SU-DHL-6 (cell line): ENCODE measurements around the gene BAD.

ENCODE experiments used
- H2AFZ ChIP-seq: fragments of 200-600 bp; sonication (generic); 2 replicates; pipeline ENCODE4 v1.6.1; 2014; ENCODE audit warnings: low read depth, mild to moderate bottlenecking, moderate library complexity, mixed read lengths, antibody characterized with exemption, low read length; ENCODE audit not compliant: severe bottlenecking
- H3F3A ChIP-seq: fragments of 200-600 bp; shearing (Covaris generic); 2 replicates; pipeline ENCODE4 v1.6.0; 2016; ENCODE audit warnings: antibody characterized with exemption, mild to moderate bottlenecking; ENCODE audit not compliant: insufficient read depth
- H3K27ac ChIP-seq: fragments of 200-600 bp; sonication (generic); 2 replicates; pipeline ENCODE4 v1.5.1; 2016; ENCODE audit warnings: low read depth, mild to moderate bottlenecking, low read length, moderate library complexity, mixed read lengths
- H3K27me3 ChIP-seq: fragments of 200-600 bp; sonication (generic), shearing (Covaris generic); 2 replicates; pipeline ENCODE4 v1.6.0; 2014; ENCODE audit warnings: mild to moderate bottlenecking, low read length
- H3K36me3 ChIP-seq: fragments of 200-600 bp; sonication (generic); 2 replicates; pipeline ENCODE4 v1.6.1; 2014; ENCODE audit warnings: mild to moderate bottlenecking, low read length, mixed read lengths
- H3K4me2 ChIP-seq: fragments of 300-600, 200-600 bp; shearing (Covaris generic), sonication (generic); 2 replicates; pipeline ENCODE4 v1.6.0; 2014; ENCODE audit warnings: low read length, low read depth, mild to moderate bottlenecking; ENCODE audit not compliant: poor library complexity, severe bottlenecking
- H3K4me3 ChIP-seq: fragments of 200-600 bp; sonication (generic); 2 replicates; pipeline ENCODE4 v1.5.1; 2014; ENCODE audit warnings: antibody characterized with exemption, low read length, mild to moderate bottlenecking, mixed read lengths; ENCODE audit not compliant: insufficient read depth, poor library complexity, severe bottlenecking
- H3K79me2 ChIP-seq: fragments of 200-600 bp; sonication (generic); 2 replicates; pipeline ENCODE4 v1.6.1; 2014; ENCODE audit warnings: mild to moderate bottlenecking, low read length, moderate library complexity; ENCODE audit not compliant: insufficient read depth
- H3K9ac ChIP-seq: fragments of 200-600 bp; sonication (generic); 2 replicates; pipeline ENCODE4 v1.7.0; 2014; ENCODE audit warnings: mild to moderate bottlenecking, low read length
- H3K9me2 ChIP-seq: fragments of 200-600 bp; sonication (generic); replicated peaks from 2 replicates; pipeline ENCODE4 v1.6.1; 2014; ENCODE audit warnings: low read length; ENCODE audit not compliant: insufficient read depth
- H3K9me3 ChIP-seq: fragments of 200-600 bp; sonication (generic); 2 replicates; pipeline ENCODE4 v1.6.1; 2014; ENCODE audit warnings: low read length, mixed read lengths; ENCODE audit not compliant: insufficient read depth
- H4K20me1 ChIP-seq: fragments of 200-600 bp; sonication (generic); 2 replicates; pipeline ENCODE4 v1.6.1; 2014; ENCODE audit warnings: low read depth, mild to moderate bottlenecking, antibody characterized with exemption, low read length, moderate library complexity, mixed read lengths
- EZH2phosphoT487 ChIP-seq: fragments of 200-600 bp; sonication (generic), shearing (Covaris generic); conservative IDR thresholded peaks from 2 replicates; pipeline ENCODE4 v1.6.1; 2018; ENCODE audit warnings: mild to moderate bottlenecking, antibody characterized with exemption, low read length, moderate library complexity, mixed read lengths
- TF ChIP-seq, protein P1 (sequence below): fragments of 200-600 bp; sonication (generic); IDR thresholded peaks from one replicate; pipeline ENCODE4 v1.5.1; 2017; ENCODE audit warnings: antibody characterized with exemption, mild to moderate bottlenecking, low read length, moderate library complexity; ENCODE audit not compliant: insufficient read depth, poor library complexity, severe bottlenecking

Gene BAD

DNA sequence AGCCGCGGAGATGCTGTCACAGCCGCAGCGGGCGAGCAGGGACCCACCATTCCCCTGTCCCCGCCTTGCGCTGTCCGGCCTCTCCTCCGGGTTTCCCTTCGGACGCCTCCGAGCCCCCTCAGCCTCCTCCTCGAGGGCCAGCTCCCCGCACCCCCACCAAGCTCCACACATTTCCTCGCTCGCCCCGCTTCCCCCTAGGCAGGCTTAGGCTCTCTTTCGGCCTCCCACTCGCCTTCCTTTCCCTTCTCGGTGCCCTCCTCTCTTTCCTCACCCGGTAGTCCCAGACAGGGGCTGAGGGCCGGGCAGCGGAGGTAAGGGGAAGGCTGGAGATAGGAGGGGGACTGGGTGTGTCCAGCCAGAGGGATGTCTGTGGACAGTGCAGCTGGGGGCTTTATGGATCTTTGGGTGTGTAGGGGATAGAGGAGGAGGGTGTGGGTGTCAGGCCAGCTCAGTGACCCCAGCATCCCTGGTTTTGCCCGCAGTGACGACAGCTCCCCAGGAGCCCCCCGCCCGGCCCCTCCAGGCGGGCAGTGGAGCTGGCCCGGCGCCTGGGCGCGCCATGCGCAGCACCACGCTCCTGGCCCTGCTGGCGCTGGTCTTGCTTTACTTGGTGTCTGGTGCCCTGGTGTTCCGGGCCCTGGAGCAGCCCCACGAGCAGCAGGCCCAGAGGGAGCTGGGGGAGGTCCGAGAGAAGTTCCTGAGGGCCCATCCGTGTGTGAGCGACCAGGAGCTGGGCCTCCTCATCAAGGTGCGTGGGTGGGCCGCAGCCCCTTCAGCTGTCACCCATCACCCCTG is 8.2 kb upstream of the BAD start:
- Histone ChIP-seq H3K27ac (no peak overlapping the region), H3K4me3 (no peak overlapping the region), H3F3A (no peaks in the 10 kb centered on the region), H4K20me1 (no peaks in the 10 kb centered on the region), H3K79me2 (no peaks in the 10 kb centered on the region), H3K36me3 (no peaks in the 10 kb centered on the region), H3K27me3 (no peaks in the 10 kb centered on the region), H2AFZ (no peak overlapping the region), H3K9me3 (no peaks in the 10 kb centered on the region), H3K9ac (no peak overlapping the region), H3K9me2 (no peaks in the 10 kb centered on the region), H3K4me2 (no peak overlapping the region)
- TF ChIP-seq, protein P1, sequence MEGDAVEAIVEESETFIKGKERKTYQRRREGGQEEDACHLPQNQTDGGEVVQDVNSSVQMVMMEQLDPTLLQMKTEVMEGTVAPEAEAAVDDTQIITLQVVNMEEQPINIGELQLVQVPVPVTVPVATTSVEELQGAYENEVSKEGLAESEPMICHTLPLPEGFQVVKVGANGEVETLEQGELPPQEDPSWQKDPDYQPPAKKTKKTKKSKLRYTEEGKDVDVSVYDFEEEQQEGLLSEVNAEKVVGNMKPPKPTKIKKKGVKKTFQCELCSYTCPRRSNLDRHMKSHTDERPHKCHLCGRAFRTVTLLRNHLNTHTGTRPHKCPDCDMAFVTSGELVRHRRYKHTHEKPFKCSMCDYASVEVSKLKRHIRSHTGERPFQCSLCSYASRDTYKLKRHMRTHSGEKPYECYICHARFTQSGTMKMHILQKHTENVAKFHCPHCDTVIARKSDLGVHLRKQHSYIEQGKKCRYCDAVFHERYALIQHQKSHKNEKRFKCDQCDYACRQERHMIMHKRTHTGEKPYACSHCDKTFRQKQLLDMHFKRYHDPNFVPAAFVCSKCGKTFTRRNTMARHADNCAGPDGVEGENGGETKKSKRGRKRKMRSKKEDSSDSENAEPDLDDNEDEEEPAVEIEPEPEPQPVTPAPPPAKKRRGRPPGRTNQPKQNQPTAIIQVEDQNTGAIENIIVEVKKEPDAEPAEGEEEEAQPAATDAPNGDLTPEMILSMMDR, result no peak
- no peak for TF ChIP-seq EZH2phosphoT487

DNA sequence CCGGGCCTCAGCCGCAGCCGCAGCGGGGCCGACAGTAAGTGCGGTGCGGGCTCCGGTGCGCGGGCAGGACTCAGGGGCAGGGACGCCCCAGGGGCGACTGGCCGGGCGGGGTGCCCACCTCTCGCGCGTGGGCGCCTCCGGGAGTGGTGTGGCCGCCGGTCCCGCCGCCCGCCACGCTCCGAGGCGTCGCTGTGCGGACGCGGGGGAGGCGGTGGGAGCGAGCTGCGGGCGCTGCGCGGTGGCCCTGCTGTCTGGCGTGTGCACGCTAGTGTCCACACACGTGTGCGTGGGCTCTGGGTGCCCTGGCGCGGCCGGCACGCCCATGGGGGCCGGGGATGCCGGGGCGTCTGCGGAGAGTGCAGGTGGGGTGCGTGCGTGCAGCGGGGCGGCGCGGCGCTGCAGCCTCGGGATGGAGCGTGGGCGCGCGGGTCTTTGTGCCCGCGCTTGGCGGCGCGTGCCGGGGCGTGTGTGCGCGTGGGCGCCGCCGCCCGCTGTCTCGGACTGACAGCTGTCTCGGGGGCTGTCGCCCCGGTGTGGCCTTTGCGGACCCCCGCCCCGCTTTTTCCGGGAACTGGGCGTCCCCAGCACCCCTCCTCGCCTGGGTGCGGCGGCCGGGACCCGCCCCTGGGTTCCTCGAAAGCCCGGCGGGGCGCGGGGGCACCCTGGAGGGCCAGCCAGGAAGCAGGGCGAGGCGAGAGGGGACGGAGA is 7.4 kb upstream of the BAD start:
- H3K9ac ChIP-seq, result no peak overlapping the region
- H3K4me2 ChIP-seq, result no peak overlapping the region

DNA sequence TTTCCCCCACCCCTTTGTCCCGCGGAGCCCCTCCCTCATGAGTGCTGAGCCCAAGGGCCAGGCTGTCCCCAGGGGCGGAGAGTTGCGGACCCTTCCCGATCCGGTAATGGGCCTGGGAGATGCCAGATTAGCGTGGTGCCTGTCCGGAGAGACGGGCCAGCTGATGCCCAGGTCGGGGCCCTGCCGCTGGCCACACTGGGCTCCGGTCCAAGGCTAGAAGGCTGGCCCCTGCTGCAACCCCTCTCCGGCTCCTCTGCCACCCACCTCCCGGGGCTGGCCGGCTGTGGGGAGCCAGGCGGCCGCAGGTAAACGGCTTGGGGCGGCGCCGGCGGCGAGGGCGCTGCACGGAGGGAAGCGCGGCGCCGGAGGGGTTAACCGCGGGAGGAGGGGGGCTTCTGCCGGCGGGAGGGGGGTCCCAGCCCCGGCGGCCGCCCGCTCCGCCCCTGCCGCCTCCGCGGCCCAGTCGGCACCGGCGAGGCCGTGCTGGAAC is 6.8 kb upstream of the BAD start, which contains the start of gene KCNK4:
Gene KCNK4, plus strand, starts transcription at position 41 of the 490 bp plus-strand sequence. CDS start 1,717 bp downstream, outside the sequence.
- H2AFZ ChIP-seq, result no peak within 1 kb of the TSS

More for the DNA sequence above, 7.4 kb upstream of the BAD start:
- no peak for TF ChIP-seq EZH2phosphoT487
- TF ChIP-seq, protein P1, result no peak
- no peaks in the 10 kb centered on the region for H3K9me2 ChIP-seq
- H3K27me3 ChIP-seq, result no peaks in the 10 kb centered on the region
- no peaks in the 10 kb centered on the region for H3K9me3 ChIP-seq
- H3K4me3 ChIP-seq, result no peak overlapping the region
- no peaks in the 10 kb centered on the region for H3K36me3 ChIP-seq
- H3K27ac ChIP-seq, result no peak overlapping the region
- H2AFZ ChIP-seq, result no peak overlapping the region
- H3K79me2 ChIP-seq, result no peaks in the 10 kb centered on the region
- H4K20me1 ChIP-seq, result no peaks in the 10 kb centered on the region
- no peaks in the 10 kb centered on the region for H3F3A ChIP-seq

More for the DNA sequence above, 6.8 kb upstream of the BAD start, which contains the start of gene KCNK4:
- no peaks in the 10 kb centered on the region for H3K9me3 ChIP-seq
- no peak within 1 kb of the TSS for H3K27ac ChIP-seq
- H3K9ac ChIP-seq, result no peak within 1 kb of the TSS
- no peak within 1 kb of the TSS for H3K4me3 ChIP-seq
- H3K4me2 ChIP-seq, result no peak within 1 kb of the TSS
- TF ChIP-seq EZH2phosphoT487, result no peak
- TF ChIP-seq, protein P1, result no peak
- no peaks in the 10 kb centered on the region for H3K9me2 ChIP-seq
- no peaks in the 10 kb centered on the region for H3K27me3 ChIP-seq
- H3K36me3 ChIP-seq, result no peaks in the 10 kb centered on the region
- no peaks in the 10 kb centered on the region for H3F3A ChIP-seq
- no peaks in the 10 kb centered on the region for H3K79me2 ChIP-seq
- no peaks in the 10 kb centered on the region for H4K20me1 ChIP-seq
